ENCODE data around the gene TJP3. TPM values are rescaled to one million over a fixed set of nuclear protein-coding genes. Genes with fewer than 3 reads are reported as not detected.
"Not testable (repeated sequence)": the region's sequence is repeated elsewhere in the genome, so short reads cannot be mapped to it uniquely, and the experiment has no call there.

TJP3 gene
- total RNA-seq, 2 experiments from 2014 or later: 8.2 to 9.0 TPM

GRCh38 chr19:3663838-3664237 is 44.3 kb upstream of the TJP3 start:
- Mint-ChIP-seq H3K4me1 (ENCODE audit: low read depth) (no peaks in the 10 kb centered on the region), H3K27me3 (no peaks in the 10 kb centered on the region), H3K27ac (no peak overlapping the region), H3K36me3 (ENCODE audit: low read depth) (peaks cover 22% of the 10 kb centered on the region), H3K4me3 (no peak overlapping the region), H3K9me3 (no peaks in the 10 kb centered on the region)
- ATAC-seq (ENCODE audit: poor library complexity): no peak
- Histone ChIP-seq H3K27me3 (ENCODE audit: control insufficient read depth in 1 of 2, insufficient read depth in 2 of 2, low read length in 2 of 2) (no peaks in the 10 kb centered on the region), H3K4me1 (ENCODE audit: insufficient read depth, low read length) (peaks cover 8% of the 10 kb centered on the region), H3K27ac (ENCODE audit: low read depth in 1 of 2, low read length in 2 of 2) (no peak overlapping the region), H3K9me3 (ENCODE audit: control insufficient read depth in 1 of 2, insufficient read depth in 1 of 2, low read length in 2 of 2) (peaks cover 0 to 11% of the 10 kb centered on the region in 2 experiments), H3K36me3 (ENCODE audit: insufficient read depth, low read length) (peaks cover 33% of the 10 kb centered on the region), H3K4me3 (ENCODE audit: low read length) (no peak overlapping the region)
- POLR2A ChIA-PET: no interaction called here
- no peak for DNase-seq
- CTCF ChIA-PET: no interaction called here
- TF ChIP-seq, protein P1, sequence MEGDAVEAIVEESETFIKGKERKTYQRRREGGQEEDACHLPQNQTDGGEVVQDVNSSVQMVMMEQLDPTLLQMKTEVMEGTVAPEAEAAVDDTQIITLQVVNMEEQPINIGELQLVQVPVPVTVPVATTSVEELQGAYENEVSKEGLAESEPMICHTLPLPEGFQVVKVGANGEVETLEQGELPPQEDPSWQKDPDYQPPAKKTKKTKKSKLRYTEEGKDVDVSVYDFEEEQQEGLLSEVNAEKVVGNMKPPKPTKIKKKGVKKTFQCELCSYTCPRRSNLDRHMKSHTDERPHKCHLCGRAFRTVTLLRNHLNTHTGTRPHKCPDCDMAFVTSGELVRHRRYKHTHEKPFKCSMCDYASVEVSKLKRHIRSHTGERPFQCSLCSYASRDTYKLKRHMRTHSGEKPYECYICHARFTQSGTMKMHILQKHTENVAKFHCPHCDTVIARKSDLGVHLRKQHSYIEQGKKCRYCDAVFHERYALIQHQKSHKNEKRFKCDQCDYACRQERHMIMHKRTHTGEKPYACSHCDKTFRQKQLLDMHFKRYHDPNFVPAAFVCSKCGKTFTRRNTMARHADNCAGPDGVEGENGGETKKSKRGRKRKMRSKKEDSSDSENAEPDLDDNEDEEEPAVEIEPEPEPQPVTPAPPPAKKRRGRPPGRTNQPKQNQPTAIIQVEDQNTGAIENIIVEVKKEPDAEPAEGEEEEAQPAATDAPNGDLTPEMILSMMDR (IDR thresholded peaks at IDR 0.05): no peak
- intact Hi-C loops (cut with DNase I, micrococcal nuclease): loop anchor here in 1 of 2 experiments (2.0 to 10.0 kb wide), 3 partner anchors 43 to 541 kb away; no protein-coding TSS in a partner anchor

DNA sequence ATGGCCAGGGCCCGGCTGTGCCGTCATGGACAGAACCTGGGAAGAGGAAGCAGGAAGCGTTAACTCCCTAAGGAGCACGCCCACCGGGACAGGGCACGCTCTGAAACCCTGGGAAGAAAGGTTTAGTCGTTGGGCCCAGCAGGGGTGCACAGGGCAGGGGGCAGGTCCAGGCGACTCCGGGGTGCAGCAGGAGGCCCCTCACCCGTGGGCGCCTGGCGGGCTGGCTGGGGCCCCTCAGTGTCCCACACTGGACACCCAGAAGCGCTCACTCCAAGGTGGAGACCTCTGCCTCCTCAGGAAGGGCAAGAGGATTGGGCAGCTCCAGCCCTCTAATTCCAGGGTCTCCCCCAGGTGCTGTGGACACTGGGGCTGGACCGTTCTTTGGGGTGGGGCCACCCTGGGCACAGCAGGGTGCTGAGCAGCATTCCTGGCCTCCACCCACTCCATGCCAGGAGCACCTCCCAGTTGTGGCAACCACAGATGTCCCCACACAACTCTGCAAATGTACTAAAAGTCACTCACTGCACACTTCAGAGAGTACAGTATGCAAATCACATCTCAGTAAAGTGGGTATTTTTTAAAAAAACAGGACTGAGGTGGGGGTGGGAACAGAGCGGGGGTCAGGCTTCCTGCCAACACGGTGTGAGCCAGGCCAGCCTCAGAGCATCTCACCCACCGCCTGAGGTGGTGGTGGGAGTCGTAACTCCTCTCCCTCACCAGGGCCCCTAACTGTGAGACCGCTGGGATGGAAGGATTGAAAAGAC is 43.1 kb upstream of the TJP3 start:
- TF ChIP-seq, protein P1 (IDR thresholded peaks at IDR 0.05): no peak
- ATAC-seq (ENCODE audit: poor library complexity) (no peak), DNase-seq (no peak)
- Mint-ChIP-seq H3K4me3 (no peak overlapping the region), H3K9me3 (no peaks in the 10 kb centered on the region), H3K36me3 (ENCODE audit: low read depth) (peaks cover 19% of the 10 kb centered on the region), H3K27ac (no peak overlapping the region), H3K4me1 (ENCODE audit: low read depth) (no peaks in the 10 kb centered on the region), H3K27me3 (no peaks in the 10 kb centered on the region)
- Histone ChIP-seq H3K36me3 (ENCODE audit: insufficient read depth, low read length) (peaks cover 26% of the 10 kb centered on the region), H3K27ac (ENCODE audit: low read depth in 1 of 2, low read length in 2 of 2) (no peak overlapping the region), H3K27me3 (ENCODE audit: control insufficient read depth in 1 of 2, insufficient read depth in 2 of 2, low read length in 2 of 2) (no peaks in the 10 kb centered on the region), H3K4me3 (ENCODE audit: low read length) (no peak overlapping the region), H3K4me1 (ENCODE audit: insufficient read depth, low read length) (peaks cover 8% of the 10 kb centered on the region), H3K9me3 (ENCODE audit: control insufficient read depth in 1 of 2, insufficient read depth in 1 of 2, low read length in 2 of 2) (peaks cover 0 to 11% of the 10 kb centered on the region in 2 experiments)
- CTCF ChIA-PET: no interaction called here
- intact Hi-C loops (cut with DNase I, micrococcal nuclease): loop anchor here (2.0 to 10.0 kb wide), 5 partner anchors 42 to 540 kb away; no protein-coding TSS in a partner anchor
- POLR2A ChIA-PET: no interaction called here

DNA sequence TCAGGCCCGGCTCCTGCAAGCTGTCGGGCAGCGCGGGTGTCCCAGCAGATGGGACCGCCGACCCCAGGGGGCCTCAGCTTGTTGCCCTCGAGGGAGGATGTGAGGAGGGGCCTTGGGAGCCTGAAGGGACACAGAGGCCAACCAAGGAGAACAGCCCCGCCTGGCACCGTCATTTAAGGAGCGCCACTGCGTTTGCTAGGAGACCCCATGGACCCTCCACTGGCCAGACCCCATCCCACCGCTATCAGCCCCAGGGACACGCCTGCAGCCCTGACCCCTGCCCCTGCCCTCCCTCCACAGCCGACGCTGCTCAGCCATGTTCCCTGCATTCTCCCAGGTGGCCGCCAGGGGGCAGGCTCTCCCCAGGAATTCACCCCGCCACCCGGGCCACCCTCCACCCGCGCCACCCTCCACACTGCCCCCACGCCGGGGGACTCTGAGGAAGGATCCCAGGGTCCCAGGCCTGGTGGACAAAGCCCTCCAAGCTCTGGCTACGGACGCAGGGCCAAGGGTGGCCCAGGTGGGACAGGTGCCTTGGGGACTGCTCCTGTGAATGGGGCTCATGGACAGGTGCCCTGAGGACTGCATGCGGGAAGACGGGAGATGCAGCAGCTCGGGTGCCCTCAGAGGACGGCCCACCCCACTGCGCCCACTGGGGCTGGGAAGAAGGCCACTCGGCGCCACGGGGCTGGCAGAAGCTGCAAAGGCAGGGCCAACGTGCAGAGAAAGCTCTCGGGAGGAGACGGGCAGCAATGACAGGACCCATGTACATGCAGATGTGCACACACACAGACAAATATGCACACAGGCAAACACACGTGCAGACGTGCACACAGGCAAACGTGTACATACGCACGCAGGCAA is 42.3 kb upstream of the TJP3 start:
- no peaks in the 10 kb centered on the region for H3K27me3 ChIP-seq (ENCODE audit: control insufficient read depth in 1 of 2, insufficient read depth in 2 of 2, low read length in 2 of 2)
- peaks cover 3% of the 10 kb centered on the region for H3K4me1 Mint-ChIP-seq (ENCODE audit: low read depth)
- peaks cover 0 to 11% of the 10 kb centered on the region in 2 experiments for H3K9me3 ChIP-seq (ENCODE audit: control insufficient read depth in 1 of 2, insufficient read depth in 1 of 2, low read length in 2 of 2)
- POLR2A ChIA-PET: interaction anchor here (1.2 kb wide), 1 partner anchor 34 kb away, joined by 3 read pairs; the partner anchor contains the start of gene PIP5K1C
- H3K27ac Mint-ChIP-seq: no peak overlapping the region
- peaks cover 20% of the 10 kb centered on the region for H3K36me3 ChIP-seq (ENCODE audit: insufficient read depth, low read length)
- CTCF ChIA-PET: interaction anchor here (0.6 kb wide), 1 partner anchor 290 kb away, joined by 4 read pairs; no protein-coding TSS in a partner anchor
- H3K4me3 Mint-ChIP-seq: no peak overlapping the region
- peak; percentile 64 to 86 (median 73) for DNase-seq
- intact Hi-C loops (cut with DNase I, micrococcal nuclease): loop anchor here (1.0 to 10.0 kb wide), 8 partner anchors 34 to 539 kb away; partner anchors contain the start of gene PIP5K1C (in 2 of the 2)
- H3K27ac ChIP-seq (ENCODE audit: low read depth in 1 of 2, low read length in 2 of 2): no peak overlapping the region
- H3K4me3 ChIP-seq (ENCODE audit: low read length): no peak overlapping the region
- peaks cover 12% of the 10 kb centered on the region for H3K36me3 Mint-ChIP-seq (ENCODE audit: low read depth)
- ATAC-seq (ENCODE audit: poor library complexity): peak; percentile 96
- no peaks in the 10 kb centered on the region for H3K9me3 Mint-ChIP-seq
- peaks cover 13% of the 10 kb centered on the region for H3K4me1 ChIP-seq (ENCODE audit: insufficient read depth, low read length)
- H3K27me3 Mint-ChIP-seq: no peaks in the 10 kb centered on the region
- TF ChIP-seq, protein P1 (IDR thresholded peaks at IDR 0.05): peak; percentile 88

GRCh38 chr19:3666545-3666856 is 41.7 kb upstream of the TJP3 start:
- H3K27ac ChIP-seq (ENCODE audit: low read depth in 1 of 2, low read length in 2 of 2); H3K4me1 Mint-ChIP-seq (ENCODE audit: low read depth); H3K27me3 Mint-ChIP-seq; H3K9me3 ChIP-seq (ENCODE audit: control insufficient read depth in 1 of 2, insufficient read depth in 1 of 2, low read length in 2 of 2); H3K9me3 Mint-ChIP-seq; ATAC-seq (ENCODE audit: poor library complexity); H3K4me3 Mint-ChIP-seq; H3K36me3 Mint-ChIP-seq (ENCODE audit: low read depth); H3K27ac Mint-ChIP-seq; DNase-seq; H3K27me3 ChIP-seq (ENCODE audit: control insufficient read depth in 1 of 2, insufficient read depth in 2 of 2, low read length in 2 of 2); H3K4me3 ChIP-seq (ENCODE audit: low read length): not testable (repeated sequence)
- Histone ChIP-seq H3K36me3 (ENCODE audit: insufficient read depth, low read length) (peaks cover 15% of the 10 kb centered on the region), H3K4me1 (ENCODE audit: insufficient read depth, low read length) (peaks cover 19% of the 10 kb centered on the region)
- ChIA-PET CTCF (interaction anchor here (0.6 kb wide), 1 partner anchor 290 kb away, joined by 4 read pairs; no protein-coding TSS in a partner anchor), POLR2A (interaction anchor here (1.2 kb wide), 1 partner anchor 34 kb away, joined by 3 read pairs; the partner anchor contains the start of gene PIP5K1C)
- intact Hi-C loops (cut with DNase I, micrococcal nuclease): loop anchor here (1.0 to 10.0 kb wide), 7 partner anchors 34 to 538 kb away; partner anchors contain the start of gene PIP5K1C (in 2 of the 2)

All from CD4-positive, alpha-beta T cell (primary cell).